ENCODE data around the gene HCN2.

The HCN2 gene

GRCh38 chr19:560121-560520 lies 29.6 kb upstream of the HCN2 start:
- TF ChIP-seq CTCF (IDR thresholded peaks at IDR 0.05; ENCODE audit: low read depth, low read length): no peak
- no peak for DNase-seq (ENCODE audit: extremely low read depth, low read depth)

DNA sequence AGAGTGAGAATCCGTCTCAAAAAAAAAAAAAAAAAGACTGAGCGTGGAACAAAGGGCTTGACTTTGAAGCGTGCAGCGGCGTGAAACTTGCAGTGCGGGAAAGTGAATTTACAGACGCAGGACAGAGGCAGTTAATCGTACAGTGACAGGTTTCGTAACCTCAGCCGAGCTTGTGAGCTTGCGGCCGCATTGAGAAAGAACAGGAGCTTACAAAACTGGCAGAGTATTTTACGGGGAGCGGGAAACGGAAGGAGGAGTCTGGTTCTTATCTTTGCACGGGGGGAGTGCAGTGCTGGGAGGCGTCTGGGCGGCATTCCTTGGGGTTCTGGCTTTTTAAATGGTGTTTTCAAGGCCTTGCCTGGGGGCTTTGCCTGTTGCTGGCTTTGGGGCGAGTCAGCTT lies 23.3 kb upstream of the HCN2 start:
- TF ChIP-seq CTCF (IDR thresholded peaks at IDR 0.05; ENCODE audit: low read depth, low read length): no peak
- no peak for DNase-seq (ENCODE audit: extremely low read depth, low read depth)

DNA sequence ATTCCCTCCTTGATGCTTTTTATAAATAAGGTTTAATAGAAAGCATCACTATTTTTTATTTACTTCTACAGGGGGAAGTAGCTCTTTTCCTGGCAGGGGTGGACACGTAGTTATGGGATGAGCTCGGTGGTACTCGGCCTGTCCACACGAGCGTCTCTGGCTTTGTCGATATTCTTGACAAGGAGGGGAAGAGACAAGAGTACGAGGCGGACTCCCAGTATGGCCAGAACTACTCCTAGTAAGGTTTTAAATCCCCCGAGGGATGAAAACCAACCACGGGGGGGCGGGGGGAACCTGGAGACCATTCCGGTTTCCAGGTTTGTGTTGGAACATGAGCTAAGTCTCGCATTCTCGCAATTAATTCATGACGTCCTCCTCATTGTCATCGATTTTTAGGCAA lies 22.8 kb upstream of the HCN2 start:
- DNase-seq (ENCODE audit: extremely low read depth, low read depth): no peak
- TF ChIP-seq CTCF (IDR thresholded peaks at IDR 0.05; ENCODE audit: low read depth, low read length): no peak

GRCh38 chr19:567296-567900 lies 22.3 kb upstream of the HCN2 start:
- DNase-seq (ENCODE audit: extremely low read depth, low read depth): no peak
- TF ChIP-seq CTCF (IDR thresholded peaks at IDR 0.05; ENCODE audit: low read depth, low read length): no peak

GRCh38 chr19:570251-570686 lies 19.4 kb upstream of the HCN2 start:
- no peak for DNase-seq (ENCODE audit: extremely low read depth, low read depth)
- no peak for TF ChIP-seq CTCF (IDR thresholded peaks at IDR 0.05; ENCODE audit: low read depth, low read length)

DNA sequence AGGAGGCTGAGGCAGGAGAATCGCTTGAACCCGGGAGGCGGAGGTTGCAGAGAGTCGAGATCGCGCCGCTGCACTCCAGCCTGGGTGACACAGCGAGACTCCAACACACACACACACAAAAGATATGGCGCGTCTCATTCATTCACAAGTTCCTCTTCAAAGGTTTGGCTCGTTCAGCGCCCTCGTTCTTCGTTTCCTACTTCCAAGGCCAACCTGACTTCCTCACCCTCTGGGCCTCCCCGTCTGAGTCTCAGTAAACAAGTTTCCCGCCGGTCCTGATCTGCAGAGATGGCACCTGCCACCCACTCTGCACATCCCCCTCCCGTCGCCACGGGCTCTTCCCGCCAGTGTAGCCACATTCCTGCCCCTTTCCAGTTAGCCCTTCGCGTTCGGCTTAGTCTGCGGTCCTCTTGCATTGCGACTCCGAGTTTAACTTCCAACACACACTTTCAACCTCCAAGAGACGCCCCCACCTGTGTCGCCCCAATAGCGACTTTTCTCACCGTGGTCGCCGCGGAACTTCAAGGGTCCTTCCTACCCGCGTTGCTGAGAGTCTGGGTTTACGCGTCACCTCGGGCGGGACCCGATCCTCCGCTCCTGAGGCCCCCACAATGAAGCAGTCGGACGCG lies 18.6 kb upstream of the HCN2 start:
- no peak for DNase-seq (ENCODE audit: extremely low read depth, low read depth)
- no peak for TF ChIP-seq CTCF (IDR thresholded peaks at IDR 0.05; ENCODE audit: low read depth, low read length)

DNA sequence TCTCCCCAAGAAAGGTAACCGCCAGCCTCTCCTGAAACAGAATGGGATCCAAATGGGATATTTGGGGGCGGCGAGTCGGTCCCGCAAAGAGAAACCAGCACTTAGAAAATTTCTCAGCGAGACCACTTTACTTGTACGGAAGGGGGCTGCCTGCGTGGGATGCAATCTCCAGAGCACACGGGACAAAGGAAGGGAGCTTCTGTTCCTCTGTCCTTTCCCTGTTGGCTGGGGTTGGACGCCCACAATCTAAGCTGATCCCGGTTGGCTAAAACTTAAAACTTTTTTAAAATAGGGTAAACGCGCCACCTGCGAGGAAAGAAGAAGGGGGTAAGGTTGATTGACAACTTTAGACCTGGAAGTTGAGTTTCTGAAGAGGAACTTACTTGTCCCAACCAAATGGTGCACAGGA lies 18.1 kb upstream of the HCN2 start:
- TF ChIP-seq CTCF (IDR thresholded peaks at IDR 0.05; ENCODE audit: low read depth, low read length): no peak
- no peak for DNase-seq (ENCODE audit: extremely low read depth, low read depth)

Data from AG09319 (cell line).